HEK293 (cell line): ENCODE measurements around the gene PPP1R10.

Source experiments
- CTCF ChIA-PET: fragments of 350-600 bp; formaldehyde crosslinking; extraction: SDS; loops from one replicate; lab custom pipeline; 2021; ENCODE audit warnings: antibody characterized with exemption; lab: Yijun Ruan, JAX
- POLR2A ChIA-PET: fragments of 300-600 bp; formaldehyde crosslinking; extraction: SDS; loops from one replicate; lab custom pipeline; 2020; ENCODE audit warnings: antibody characterized with exemption, inconsistent platforms; lab: Yijun Ruan, JAX
- H3K27ac ChIP-seq: fragments of 200-500 bp; sonication (Bioruptor generic); 2 replicates; pipeline ENCODE4 v1.5.1; 2014; ENCODE audit warnings: low read depth, low read length, control low read depth, inconsistent platforms; ENCODE audit errors: extremely low read depth
- H3K36me3 ChIP-seq, 2 experiments: fragments of 200-500 bp in 1 of 2; sonication (Bioruptor generic) in 1 of 2; 1 replicate in 1 of 2; 2 replicates in 1 of 2; pipeline ENCODE4 v1.5.1; 2014 to 2017; ENCODE audit warnings: inconsistent platforms in 2 of 2, low read length in 2 of 2; ENCODE audit not compliant: control insufficient read depth in 2 of 2, insufficient read depth in 1 of 2
- H3K4me1 ChIP-seq: fragments of 200-500 bp; sonication (Bioruptor generic); 2 replicates; pipeline ENCODE4 v1.5.1; 2014; ENCODE audit warnings: mild to moderate bottlenecking, low read length, inconsistent platforms; ENCODE audit not compliant: control insufficient read depth, insufficient read depth
- H3K4me3 ChIP-seq: 2 replicates; pipeline ENCODE4 v1.5.1; 2011; ENCODE audit warnings: low read depth, mild to moderate bottlenecking, control low read depth, low read length, moderate library complexity
- H3K9me3 ChIP-seq: fragments of 200-500 bp; sonication (Bioruptor generic); 2 replicates; pipeline ENCODE4 v1.5.1; 2014; ENCODE audit warnings: low read depth, low read length, inconsistent platforms; ENCODE audit not compliant: control insufficient read depth, insufficient read depth
- ATF2 ChIP-seq: fragments of 450-650 bp; formaldehyde crosslinking; IDR thresholded peaks from 2 replicates; pipeline ENCODE4 v1.5.1; 2016; ENCODE audit warnings: missing biosample characterization, missing genetic modification characterization, low read depth
- FEZF1 ChIP-seq: fragments of 450-650 bp; formaldehyde crosslinking; IDR thresholded peaks from 2 replicates; pipeline ENCODE4 v1.5.1; 2016; ENCODE audit warnings: missing biosample characterization, missing genetic modification characterization
- GLI4 ChIP-seq: fragments of 450-650 bp; formaldehyde crosslinking; IDR thresholded peaks from 2 replicates; pipeline ENCODE4 v1.5.1; 2016; ENCODE audit warnings: missing biosample characterization, missing genetic modification characterization
- HOXD13 ChIP-seq: sonication (generic); formaldehyde crosslinking; IDR thresholded peaks from 2 replicates; pipeline ENCODE4 v1.8.0; 2022; ENCODE audit warnings: missing genetic modification reagents, borderline replicate concordance
- PATZ1 ChIP-seq: fragments of 450-650 bp; formaldehyde crosslinking; IDR thresholded peaks from 2 replicates; pipeline ENCODE4 v1.5.1; 2016; ENCODE audit warnings: missing biosample characterization, missing genetic modification characterization
- REST ChIP-seq: fragments of 450-650 bp; formaldehyde crosslinking; IDR thresholded peaks from 2 replicates; pipeline ENCODE4 v1.5.1; 2016; ENCODE audit warnings: missing biosample characterization, missing genetic modification characterization
- WT1 ChIP-seq: fragments of 450-650 bp; formaldehyde crosslinking; IDR thresholded peaks from 2 replicates; pipeline ENCODE4 v1.5.1; 2016; ENCODE audit warnings: missing biosample characterization, missing genetic modification characterization
- ZNF10 ChIP-seq: fragments of 450-650 bp; formaldehyde crosslinking; IDR thresholded peaks from 2 replicates; pipeline ENCODE4 v1.5.1; 2017; ENCODE audit warnings: missing biosample characterization, missing genetic modification characterization
- ZNF18 ChIP-seq: fragments of 450-650 bp; formaldehyde crosslinking; IDR thresholded peaks from 2 replicates; pipeline ENCODE4 v1.5.1; 2016; ENCODE audit warnings: missing biosample characterization, missing genetic modification characterization
- ZNF223 ChIP-seq: fragments of 450-650 bp; formaldehyde crosslinking; IDR thresholded peaks from 2 replicates; pipeline ENCODE4 v1.5.1; 2016; ENCODE audit warnings: missing biosample characterization, missing genetic modification characterization
- ZNF239 ChIP-seq: fragments of 450-650 bp; formaldehyde crosslinking; IDR thresholded peaks from 2 replicates; pipeline ENCODE4 v1.5.1; 2016; ENCODE audit warnings: missing biosample characterization, missing genetic modification characterization
- ZNF394 ChIP-seq: fragments of 450-650 bp; formaldehyde crosslinking; IDR thresholded peaks from 2 replicates; pipeline ENCODE4 v1.5.1; 2016; ENCODE audit warnings: missing biosample characterization, missing genetic modification characterization, mild to moderate bottlenecking, moderate library complexity, borderline replicate concordance
- ZNF501 ChIP-seq: fragments of 450-650 bp; formaldehyde crosslinking; IDR thresholded peaks from 2 replicates; pipeline ENCODE4 v1.5.1; 2016; ENCODE audit warnings: missing biosample characterization, missing genetic modification characterization
- ZNF529 ChIP-seq: fragments of 450-650 bp; formaldehyde crosslinking; IDR thresholded peaks from 2 replicates; pipeline ENCODE4 v1.5.1; 2017; ENCODE audit warnings: missing genetic modification characterization, missing biosample characterization; ENCODE audit not compliant: insufficient replicate concordance
- ZNF530 ChIP-seq: fragments of 450-650 bp; formaldehyde crosslinking; IDR thresholded peaks from 2 replicates; pipeline ENCODE4 v1.5.1; 2016; ENCODE audit warnings: low read depth, missing biosample characterization, missing genetic modification characterization
- ZNF558 ChIP-seq: fragments of 450-650 bp; formaldehyde crosslinking; IDR thresholded peaks from 2 replicates; pipeline ENCODE4 v1.5.1; 2016; ENCODE audit warnings: missing biosample characterization, missing genetic modification characterization
- ZNF585B ChIP-seq: fragments of 450-650 bp; formaldehyde crosslinking; IDR thresholded peaks from 2 replicates; pipeline ENCODE4 v1.5.1; 2016; ENCODE audit warnings: missing biosample characterization, missing genetic modification characterization
- ZNF600 ChIP-seq: fragments of 450-650 bp; formaldehyde crosslinking; IDR thresholded peaks from 2 replicates; pipeline ENCODE4 v1.5.1; 2016; ENCODE audit warnings: missing biosample characterization, missing genetic modification characterization
- ZNF610 ChIP-seq: fragments of 450-650 bp; formaldehyde crosslinking; IDR thresholded peaks from 2 replicates; pipeline ENCODE4 v1.5.1; 2016; ENCODE audit warnings: missing biosample characterization, missing genetic modification characterization, borderline replicate concordance
- ZNF629 ChIP-seq: fragments of 450-650 bp; formaldehyde crosslinking; IDR thresholded peaks from 2 replicates; pipeline ENCODE4 v1.5.1; 2017; ENCODE audit warnings: missing biosample characterization, missing genetic modification characterization
- ZNF692 ChIP-seq: fragments of 450-650 bp; formaldehyde crosslinking; IDR thresholded peaks from 2 replicates; pipeline ENCODE4 v1.5.1; 2016; ENCODE audit warnings: missing biosample characterization, missing genetic modification characterization
- ZNF747 ChIP-seq: fragments of 450-650 bp; formaldehyde crosslinking; IDR thresholded peaks from 2 replicates; pipeline ENCODE4 v1.5.1; 2016; ENCODE audit warnings: missing biosample characterization, missing genetic modification characterization
- ZNF768 ChIP-seq: fragments of 450-650 bp; formaldehyde crosslinking; IDR thresholded peaks from 2 replicates; pipeline ENCODE4 v1.5.1; 2018; ENCODE audit warnings: missing biosample characterization, mild to moderate bottlenecking, missing genetic modification characterization
- ZSCAN16 ChIP-seq: fragments of 450-650 bp; formaldehyde crosslinking; IDR thresholded peaks from 2 replicates; pipeline ENCODE4 v1.5.1; 2016; ENCODE audit warnings: missing biosample characterization, missing genetic modification characterization
- ZSCAN30 ChIP-seq: fragments of 450-650 bp; IDR thresholded peaks from 2 replicates; pipeline ENCODE4 v1.5.1; 2018; ENCODE audit warnings: missing biosample characterization, mild to moderate bottlenecking, missing genetic modification characterization, moderate library complexity

The PPP1R10 gene

GRCh38 chr6:30601436-30601814, 15.6 kb downstream of the PPP1R10 start (continued):
- TF ChIP-seq ZNF600 (peak; percentile 67), FEZF1 (peak; percentile 25; the same call in 1 of the 2 replicates), ZNF529 (tag by site-specific recombination) (no peak), ZNF610 (no peak), ZNF18 (tag by site-specific recombination) (no peak), REST (tag by site-specific recombination) (no peak)

- H3K27ac ChIP-seq, result peak overlapping the region; percentile 40; the same call in 1 of the 2 replicates
- H3K36me3 ChIP-seq, result peaks cover 41 to 59% of the 10 kb centered on the region in 2 experiments
- POLR2A ChIA-PET, result interaction anchor here (0.9 to 14.9 kb wide), 5 partner anchors 10 to 130 kb away, joined by 3 to 197 read pairs (median 5); no protein-coding TSS in a partner anchor
- no peaks in the 10 kb centered on the region for H3K9me3 ChIP-seq
- CTCF ChIA-PET, result interaction anchor here (0.7 to 9.8 kb wide), 7 partner anchors 12 to 130 kb away, joined by 4 to 121 read pairs (median 5); no protein-coding TSS in a partner anchor
- H3K4me1 ChIP-seq, result no peaks in the 10 kb centered on the region
- no peak overlapping the region for H3K4me3 ChIP-seq
- TF ChIP-seq ZNF585B (tag by site-specific recombination) (no peak), HOXD13 (no peak), ZNF558 (tag by site-specific recombination) (no peak), PATZ1 (tag by site-specific recombination) (no peak), GLI4 (tag by site-specific recombination) (no peak), ZNF692 (tag by site-specific recombination) (no peak), WT1 (0 out of 2 replicates have a peak, but pooled peaks have one; percentile 26), ZNF747 (tag by site-specific recombination) (no peak), ZNF600 (peak; percentile 30; the same call in 1 of the 2 replicates), ZSCAN30 (no peak), ZSCAN16 (no peak), ZNF768 (no peak), ZNF501 (tag by site-specific recombination) (no peak), ZNF394 (peak; percentile 37; the same call in 1 of the 2 replicates), ZNF18 (tag by site-specific recombination) (no peak), ATF2 (no peak), ZNF530 (no peak), ZNF629 (tag by site-specific recombination) (no peak), ZNF10 (tag by site-specific recombination) (no peak), ZNF223 (tag by site-specific recombination) (no peak), ZNF239 (tag by site-specific recombination) (no peak)
Observed at GRCh38 chr6:30600451-30600961, 16.5 kb downstream of the PPP1R10 start.
